ENCODE results near the gene LMO7.

DNA sequence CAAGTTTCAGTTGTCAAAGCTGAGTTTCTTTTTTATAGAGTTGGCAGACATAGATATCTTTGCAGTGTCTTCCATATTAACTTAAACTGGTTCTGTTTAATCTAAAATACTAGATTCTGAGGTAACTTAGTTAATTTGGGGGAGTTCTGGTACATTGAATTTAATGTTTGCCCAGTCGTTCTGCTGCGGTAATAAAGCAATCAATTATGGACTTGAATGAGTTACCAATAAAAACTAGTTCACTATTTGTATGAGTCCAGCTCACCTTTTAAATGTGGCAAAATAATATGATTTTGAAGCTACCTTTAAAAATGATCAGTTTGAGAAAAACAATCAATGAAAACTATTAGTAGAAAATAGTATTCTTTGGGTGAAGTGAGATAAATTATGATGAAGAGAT, 90.2 kb downstream of the LMO7 start:
- TF ChIP-seq, protein P1, sequence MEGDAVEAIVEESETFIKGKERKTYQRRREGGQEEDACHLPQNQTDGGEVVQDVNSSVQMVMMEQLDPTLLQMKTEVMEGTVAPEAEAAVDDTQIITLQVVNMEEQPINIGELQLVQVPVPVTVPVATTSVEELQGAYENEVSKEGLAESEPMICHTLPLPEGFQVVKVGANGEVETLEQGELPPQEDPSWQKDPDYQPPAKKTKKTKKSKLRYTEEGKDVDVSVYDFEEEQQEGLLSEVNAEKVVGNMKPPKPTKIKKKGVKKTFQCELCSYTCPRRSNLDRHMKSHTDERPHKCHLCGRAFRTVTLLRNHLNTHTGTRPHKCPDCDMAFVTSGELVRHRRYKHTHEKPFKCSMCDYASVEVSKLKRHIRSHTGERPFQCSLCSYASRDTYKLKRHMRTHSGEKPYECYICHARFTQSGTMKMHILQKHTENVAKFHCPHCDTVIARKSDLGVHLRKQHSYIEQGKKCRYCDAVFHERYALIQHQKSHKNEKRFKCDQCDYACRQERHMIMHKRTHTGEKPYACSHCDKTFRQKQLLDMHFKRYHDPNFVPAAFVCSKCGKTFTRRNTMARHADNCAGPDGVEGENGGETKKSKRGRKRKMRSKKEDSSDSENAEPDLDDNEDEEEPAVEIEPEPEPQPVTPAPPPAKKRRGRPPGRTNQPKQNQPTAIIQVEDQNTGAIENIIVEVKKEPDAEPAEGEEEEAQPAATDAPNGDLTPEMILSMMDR (IDR thresholded peaks at IDR 0.05 in 8 of 11, conservative IDR thresholded peaks at IDR 0.05 in 3 of 11) = no peak
- TF ChIP-seq POLR2A (IDR thresholded peaks at IDR 0.05) = no peak

All from spleen (tissue), 7 donors.